Adipocyte (in vitro differentiated cells): Measurements from ENCODE around the gene SLC5A10.
"Not testable (repeated sequence)": the region's sequence is repeated elsewhere in the genome, so short reads cannot be mapped to it uniquely, and the experiment has no call there.

ENCODE experiments used
- DNase-seq: peaks from one replicate; pipeline ENCODE4 v3.0.0-alpha.2; 2015; ENCODE audit warnings: low read depth
- H3K27me3 ChIP-seq: replicated peaks from 2 replicates; pipeline ENCODE4 v1.7.0; 2013; ENCODE audit warnings: mild to moderate bottlenecking, low read length, moderate library complexity; ENCODE audit not compliant: control insufficient read depth, insufficient read depth
- H3K36me3 ChIP-seq: 2 replicates; pipeline ENCODE4 v1.7.0; 2013; ENCODE audit warnings: low read length, mild to moderate bottlenecking, moderate library complexity; ENCODE audit not compliant: control insufficient read depth, insufficient read depth, severe bottlenecking
- H3K4me1 ChIP-seq: 2 replicates; pipeline ENCODE4 v1.7.0; 2013; ENCODE audit warnings: mild to moderate bottlenecking, low read length, moderate library complexity; ENCODE audit not compliant: control insufficient read depth, insufficient read depth
- H3K4me3 ChIP-seq: 2 replicates; pipeline ENCODE4 v1.7.0; 2013; ENCODE audit warnings: mild to moderate bottlenecking, low read length, moderate library complexity
- H3K9ac ChIP-seq: 2 replicates; pipeline ENCODE4 v1.7.0; 2013; ENCODE audit warnings: mild to moderate bottlenecking, low read length, moderate library complexity
- H3K9me3 ChIP-seq: 2 replicates; pipeline ENCODE4 v1.7.0; 2013; ENCODE audit warnings: mild to moderate bottlenecking, low read length, moderate library complexity; ENCODE audit not compliant: control insufficient read depth

SLC5A10 gene

GRCh38 chr17:19028671-19029070, 76.7 kb downstream of the SLC5A10 start:
- H3K27me3 ChIP-seq, DNase-seq, H3K4me3 ChIP-seq, H3K36me3 ChIP-seq, H3K9me3 ChIP-seq, H3K4me1 ChIP-seq, H3K9ac ChIP-seq: not testable (repeated sequence)

GRCh38 chr17:19029740-19030139, 77.8 kb downstream of the SLC5A10 start:
- H3K9ac ChIP-seq, H3K36me3 ChIP-seq, H3K27me3 ChIP-seq, H3K4me3 ChIP-seq, DNase-seq, H3K4me1 ChIP-seq, H3K9me3 ChIP-seq: not testable (repeated sequence)

GRCh38 chr17:19030771-19031449, 78.9 kb downstream of the SLC5A10 start:
- H3K4me3 ChIP-seq, H3K27me3 ChIP-seq, H3K9me3 ChIP-seq, DNase-seq, H3K4me1 ChIP-seq, H3K9ac ChIP-seq, H3K36me3 ChIP-seq: not testable (repeated sequence)

- H3K4me3 ChIP-seq, H3K4me1 ChIP-seq, DNase-seq, H3K36me3 ChIP-seq, H3K9me3 ChIP-seq, H3K9ac ChIP-seq, H3K27me3 ChIP-seq: not testable (repeated sequence)
These were observed 79.8 kb downstream of the SLC5A10 start for GRCh38 chr17:19031729-19032128.

- not testable (repeated sequence) for H3K9ac ChIP-seq, H3K4me3 ChIP-seq, H3K9me3 ChIP-seq, DNase-seq, H3K27me3 ChIP-seq, H3K4me1 ChIP-seq, H3K36me3 ChIP-seq
These were observed 80.5 kb downstream of the SLC5A10 start for GRCh38 chr17:19032377-19032988.

- not testable (repeated sequence) for H3K9me3 ChIP-seq, H3K4me3 ChIP-seq, H3K9ac ChIP-seq, H3K36me3 ChIP-seq, DNase-seq, H3K4me1 ChIP-seq, H3K27me3 ChIP-seq
These were observed 84.2 kb downstream of the SLC5A10 start for GRCh38 chr17:19036186-19036585.

DNA sequence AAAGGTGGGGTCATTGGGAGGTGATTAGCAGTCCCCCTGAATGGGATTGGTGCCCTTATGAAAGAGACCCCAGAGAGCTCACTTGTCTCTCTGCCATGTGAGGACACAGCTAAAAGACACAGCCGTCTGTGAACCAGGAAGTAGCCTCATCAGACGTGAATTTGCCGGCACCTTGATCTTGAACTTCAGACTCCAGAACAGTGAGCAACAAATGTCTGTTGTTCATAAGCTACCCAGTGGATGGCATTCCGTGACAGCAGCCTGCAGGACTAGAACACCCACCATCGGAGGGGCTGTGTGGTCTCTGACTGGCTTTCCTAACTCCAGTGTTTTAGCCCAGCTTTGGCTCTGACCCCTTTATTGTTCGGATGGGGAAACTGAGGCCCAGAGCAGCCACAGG, 85.6 kb downstream of the SLC5A10 start:
- H3K9ac ChIP-seq, H3K4me1 ChIP-seq, H3K27me3 ChIP-seq, DNase-seq, H3K36me3 ChIP-seq, H3K4me3 ChIP-seq, H3K9me3 ChIP-seq: not testable (repeated sequence)

- not testable (repeated sequence) for DNase-seq
These were observed 86.0 kb downstream of the SLC5A10 start for GRCh38 chr17:19038007-19038406.

DNA sequence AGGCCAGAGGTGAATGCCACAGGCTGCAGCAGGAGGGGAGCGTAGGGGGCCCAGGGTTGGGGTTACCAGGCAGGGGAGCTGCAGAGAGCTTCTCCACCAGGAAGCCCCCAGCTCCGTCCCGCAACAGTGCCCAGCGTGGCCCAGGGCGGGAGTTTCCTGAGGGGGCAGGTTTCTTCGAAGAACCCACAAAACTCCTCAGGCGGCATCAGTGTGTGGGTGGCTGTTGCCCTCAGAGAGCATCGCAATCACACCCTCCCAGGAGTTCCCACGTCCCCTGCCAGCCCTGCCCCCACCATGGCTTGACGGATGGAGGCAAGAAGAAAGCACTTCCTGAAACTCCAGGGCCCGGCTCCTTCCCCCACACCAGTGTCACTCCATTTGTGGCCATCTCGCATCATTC, 86.8 kb downstream of the SLC5A10 start:
- not testable (repeated sequence) for H3K36me3 ChIP-seq, DNase-seq, H3K9ac ChIP-seq, H3K27me3 ChIP-seq, H3K4me1 ChIP-seq, H3K4me3 ChIP-seq, H3K9me3 ChIP-seq

More at GRCh38 chr17:19038007-19038406, 86.0 kb downstream of the SLC5A10 start:
- H3K4me1 ChIP-seq, H3K9ac ChIP-seq, H3K4me3 ChIP-seq, H3K9me3 ChIP-seq, H3K27me3 ChIP-seq, H3K36me3 ChIP-seq: not testable (repeated sequence)

DNA sequence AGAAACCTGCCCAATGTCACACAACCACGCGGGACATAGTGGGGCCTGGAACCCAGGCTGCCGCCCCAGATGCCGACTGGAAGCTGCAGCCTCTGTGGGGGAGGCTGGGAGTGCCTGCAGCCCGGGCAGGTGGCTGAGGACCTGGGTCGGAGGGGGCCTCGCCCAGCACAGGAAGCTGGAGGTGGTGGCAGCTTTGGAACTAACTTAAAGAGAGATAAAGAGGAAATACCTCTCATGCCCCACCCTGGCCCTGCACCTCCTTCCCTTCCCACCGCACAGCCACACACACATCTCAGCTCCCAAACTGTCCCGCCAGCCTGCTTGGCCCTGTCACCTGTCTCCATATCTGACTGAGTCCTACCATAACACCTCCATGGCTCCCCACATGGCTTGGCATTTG, 88.4 kb downstream of the SLC5A10 start:
- not testable (repeated sequence) for DNase-seq, H3K36me3 ChIP-seq, H3K27me3 ChIP-seq, H3K4me3 ChIP-seq, H3K4me1 ChIP-seq, H3K9me3 ChIP-seq, H3K9ac ChIP-seq

DNA sequence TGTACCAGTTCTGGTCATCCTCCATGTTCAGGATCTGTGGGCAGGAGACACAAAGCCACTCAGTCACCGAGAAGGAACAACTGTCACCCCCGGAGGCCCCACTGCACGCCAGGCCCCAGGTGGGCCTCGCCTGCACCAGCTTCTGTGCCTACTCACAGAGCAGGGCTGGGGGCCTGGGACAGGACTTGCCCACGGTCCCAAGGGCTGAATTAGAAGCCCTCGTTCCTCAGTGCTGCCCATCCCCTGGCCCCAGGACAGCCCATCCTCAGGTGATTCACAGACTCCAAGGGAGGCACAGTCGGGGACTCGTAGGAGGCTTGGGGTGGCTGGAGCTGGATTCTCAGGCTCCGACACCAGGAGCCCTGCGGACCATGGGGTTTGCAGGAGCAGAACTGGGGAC, 89.9 kb downstream of the SLC5A10 start:
- H3K27me3 ChIP-seq, DNase-seq: not testable (repeated sequence)

GRCh38 chr17:19042369-19042768, 90.4 kb downstream of the SLC5A10 start:
- not testable (repeated sequence) for H3K9ac ChIP-seq, H3K9me3 ChIP-seq, DNase-seq, H3K27me3 ChIP-seq, H3K4me3 ChIP-seq, H3K4me1 ChIP-seq, H3K36me3 ChIP-seq

More for the DNA sequence above, 89.9 kb downstream of the SLC5A10 start:
- H3K4me3 ChIP-seq, H3K9me3 ChIP-seq, H3K9ac ChIP-seq, H3K4me1 ChIP-seq, H3K36me3 ChIP-seq: not testable (repeated sequence)
